WI38 (cell line): Measurements from ENCODE around the gene TMEM128.

Experiments used
- H3K4me3 ChIP-seq: 2 replicates; pipeline ENCODE4 v1.5.1; 2011; ENCODE audit warnings: low read depth, mild to moderate bottlenecking, control low read depth, low read length
- CTCF ChIP-seq: IDR thresholded peaks from 2 replicates; pipeline ENCODE4 v1.5.1; 2012; ENCODE audit warnings: low read depth, mild to moderate bottlenecking, control low read depth, low read length

The TMEM128 gene

GRCh38 chr4:4248029-4248884, at the start of gene TMEM128:
Gene TMEM128, minus strand, starts transcription at chr4:4248223. Its CDS starts 21 bp downstream, at chr4:4248202.
- peak within 1 kb of the TSS; percentile 89 for H3K4me3 ChIP-seq
- no peak for TF ChIP-seq CTCF

GRCh38 chr4:4296283-4296846, 48.3 kb upstream of the TMEM128 start:
- no peak for TF ChIP-seq CTCF
- no peak overlapping the region for H3K4me3 ChIP-seq

GRCh38 chr4:4293279-4293678, 45.3 kb upstream of the TMEM128 start:
- no peak for TF ChIP-seq CTCF

GRCh38 chr4:4289941-4290850, 42.2 kb upstream of the TMEM128 start, which contains the start of the genes LYAR and ZBTB49:
Gene LYAR, minus strand, starts transcription at chr4:4290154. Its CDS starts 6,412 bp downstream, at chr4:4283742.
Gene ZBTB49, plus strand, starts transcription at chr4:4290251. Its CDS starts 9,695 bp downstream, at chr4:4299946.
- TF ChIP-seq CTCF, result no peak
- peak within 1 kb of the TSS; percentile 65 for H3K4me3 ChIP-seq

More at GRCh38 chr4:4293279-4293678, 45.3 kb upstream of the TMEM128 start:
- H3K4me3 ChIP-seq, result no peak overlapping the region

GRCh38 chr4:4289597-4289940, 41.5 kb upstream of the TMEM128 start:
- no peak for TF ChIP-seq CTCF
- peak overlapping the region; percentile 65 for H3K4me3 ChIP-seq

- peak overlapping the region; percentile 65 for H3K4me3 ChIP-seq
- no peak for TF ChIP-seq CTCF
Observed at GRCh38 chr4:4289055-4289454, 41.0 kb upstream of the TMEM128 start.
